ENCODE measurements around the gene RAD1.
"Not testable (repeated sequence)": the region's sequence is repeated elsewhere in the genome, so short reads cannot be mapped to it uniquely, and the experiment has no call there.

The RAD1 gene

DNA sequence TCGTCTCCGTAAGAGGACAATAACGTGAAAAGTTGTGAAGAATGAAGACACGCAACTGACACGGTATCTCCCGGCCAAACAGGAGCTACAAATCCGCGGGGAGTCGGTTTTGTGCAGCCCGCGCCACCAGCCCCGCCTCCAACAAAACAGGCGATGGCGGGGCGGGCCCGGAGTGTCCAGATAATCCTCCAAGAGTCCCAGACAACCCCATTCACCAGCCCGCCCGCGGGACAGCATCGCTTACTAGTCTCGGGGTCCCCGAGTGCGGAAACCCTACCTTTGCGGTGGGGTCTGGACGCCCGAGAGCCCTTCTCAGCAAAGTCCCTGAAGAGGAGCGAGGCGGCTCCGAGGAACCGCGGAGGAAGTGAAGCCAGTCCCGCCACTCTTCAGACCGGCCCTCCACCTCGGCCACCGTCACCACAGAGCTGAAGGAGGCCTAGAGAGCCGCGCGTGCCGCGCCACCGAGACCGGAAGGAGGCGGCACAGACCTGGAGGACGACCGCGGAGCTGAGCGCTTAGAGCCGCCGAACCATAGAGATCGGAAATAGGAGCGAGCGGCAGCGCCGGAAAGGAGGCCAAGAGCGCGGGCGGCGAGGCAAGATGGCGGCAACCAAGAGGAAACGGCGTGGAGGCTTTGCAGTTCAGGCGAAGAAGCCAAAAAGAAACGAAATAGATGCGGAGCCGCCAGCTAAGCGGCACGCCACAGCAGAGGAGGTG is at the start of gene RAD1, which contains the start of gene BRIX1:
TSS of gene RAD1 (minus strand) at position 366 of the 717 bp plus-strand sequence. CDS start 612 bp downstream, outside the sequence.
TSS of gene BRIX1 (plus strand) at position 573 of the 717 bp plus-strand sequence. CDS start at position 601, 28 bp downstream.
- peak; percentile 94 for DNase-seq

- no peak for DNase-seq
Observed at GRCh38 chr5:34959323-34959722, 44.0 kb upstream of the RAD1 start.

DNA sequence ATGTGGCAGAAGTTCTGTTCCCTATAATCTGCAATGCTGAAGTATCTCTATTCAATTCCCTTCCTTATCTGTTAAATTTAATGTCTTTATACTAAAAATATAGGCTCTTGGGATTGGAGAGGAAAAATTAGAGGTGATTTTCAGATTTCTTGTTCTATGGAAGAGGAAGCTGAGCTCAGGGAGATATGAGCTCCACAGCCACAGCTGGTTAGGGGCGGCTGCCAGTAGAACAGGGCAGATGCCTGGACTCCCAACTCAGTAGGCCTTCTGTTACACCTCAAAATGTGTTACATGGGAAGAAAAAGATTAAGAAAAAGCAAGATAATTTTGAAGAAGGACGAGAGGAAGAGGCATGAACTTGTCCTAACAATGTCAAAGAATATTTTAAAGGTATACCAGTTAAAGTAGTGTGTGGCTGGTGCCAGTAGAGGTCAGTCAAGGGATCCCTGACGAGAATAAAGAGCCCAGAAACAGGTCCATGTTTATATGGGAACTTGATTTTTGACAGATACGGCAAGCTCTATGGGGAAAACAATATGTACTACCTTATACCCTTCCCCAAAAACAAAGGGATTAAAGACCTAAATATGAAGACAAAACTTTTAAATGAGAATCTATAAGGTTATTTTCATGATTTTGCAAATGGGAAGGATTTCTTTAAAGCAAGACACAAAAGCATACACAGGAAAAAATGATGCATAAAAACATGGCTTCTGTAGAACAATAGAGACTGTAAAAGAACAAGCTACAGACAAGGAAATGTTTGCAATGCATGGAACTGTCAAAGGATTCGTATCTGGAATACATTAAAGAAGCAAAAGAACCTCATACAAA is 42.8 kb upstream of the RAD1 start:
- DNase-seq, result no peak

DNA sequence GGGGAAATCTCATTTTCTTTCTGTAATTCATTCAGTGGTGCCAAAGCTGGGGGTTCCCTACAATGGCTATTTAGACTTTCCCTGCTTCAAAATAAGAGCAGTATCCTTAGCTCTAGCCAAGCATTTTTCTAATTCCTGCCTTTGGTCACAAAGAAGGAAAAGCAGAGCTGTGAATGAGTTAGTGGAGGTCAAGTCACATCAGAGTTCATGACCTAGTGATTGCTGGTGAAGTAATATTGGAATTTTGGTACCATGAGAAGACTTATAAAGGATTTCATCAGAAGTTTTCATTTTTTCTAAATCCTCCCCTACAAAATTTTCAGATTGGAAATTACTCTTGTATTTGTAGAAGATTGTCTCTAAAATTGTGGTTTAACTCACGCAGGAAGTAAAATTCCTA is 42.0 kb upstream of the RAD1 start:
- no peak for DNase-seq

DNA sequence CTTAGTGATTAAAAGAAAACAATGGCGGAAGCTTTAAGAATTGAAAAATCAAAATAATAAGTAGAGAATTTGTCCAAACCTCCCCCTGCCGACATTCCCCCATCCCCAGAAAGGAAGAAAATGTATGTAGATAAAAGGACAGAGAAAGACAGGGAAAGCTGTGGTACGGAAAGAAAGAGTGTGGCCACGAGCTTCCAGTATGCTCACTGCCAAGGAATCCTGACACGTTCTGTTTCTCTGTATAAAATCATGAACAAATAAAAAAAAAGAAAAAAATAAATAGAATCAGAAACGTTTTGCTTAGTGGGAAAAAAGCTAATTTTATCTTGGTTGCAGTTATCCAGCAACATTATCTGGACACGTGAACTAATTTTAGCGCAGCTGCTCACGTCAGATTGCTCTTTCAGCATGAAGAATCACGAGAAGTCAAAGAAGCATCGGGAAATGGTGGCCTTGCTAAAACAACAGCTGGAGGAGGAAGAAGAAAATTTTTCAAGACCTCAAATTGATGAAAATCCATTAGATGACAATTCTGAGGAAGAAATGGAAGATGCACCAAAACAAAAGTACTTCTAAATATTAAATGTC is 29.2 kb upstream of the RAD1 start:
- no peak for DNase-seq

DNA sequence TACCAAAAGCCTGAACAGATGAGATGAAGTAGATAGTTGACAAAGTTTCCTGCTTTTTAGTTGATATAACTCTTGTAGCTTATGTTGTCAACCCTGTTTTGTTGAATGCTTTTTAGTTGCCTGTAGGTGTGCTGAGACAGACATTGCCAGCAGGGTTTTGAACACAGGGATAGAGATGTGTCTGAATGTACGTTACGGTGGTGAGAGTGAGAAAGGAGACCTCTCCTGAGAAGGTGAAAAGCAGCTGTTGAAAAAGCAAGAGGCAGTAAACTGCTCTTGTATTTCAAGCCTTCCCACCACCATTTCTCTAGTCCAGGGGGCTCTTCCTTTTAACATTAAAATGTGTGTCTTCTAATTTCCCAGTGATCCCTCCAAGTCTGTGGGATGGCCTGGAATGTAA is 28.7 kb upstream of the RAD1 start:
- DNase-seq, result no peak

DNA sequence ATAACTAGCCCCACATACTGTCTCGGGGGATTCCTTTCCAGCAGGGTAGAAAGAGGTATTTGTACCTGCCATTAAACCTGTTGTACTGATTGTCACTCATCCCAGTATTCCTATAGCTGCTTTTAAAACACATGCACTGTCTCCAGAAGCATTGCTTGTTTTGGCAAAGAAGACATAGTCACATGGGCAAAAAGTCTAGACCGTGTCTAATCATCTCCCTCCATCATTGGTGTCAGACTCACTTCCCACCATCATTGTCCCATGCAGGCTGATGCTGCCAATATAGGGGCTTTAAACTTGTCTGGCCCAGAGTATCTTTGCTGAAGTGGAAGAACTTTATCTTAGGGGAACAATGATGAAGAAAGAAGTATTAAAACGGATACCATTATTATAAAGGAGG is 26.6 kb upstream of the RAD1 start:
- DNase-seq, result no peak

DNA sequence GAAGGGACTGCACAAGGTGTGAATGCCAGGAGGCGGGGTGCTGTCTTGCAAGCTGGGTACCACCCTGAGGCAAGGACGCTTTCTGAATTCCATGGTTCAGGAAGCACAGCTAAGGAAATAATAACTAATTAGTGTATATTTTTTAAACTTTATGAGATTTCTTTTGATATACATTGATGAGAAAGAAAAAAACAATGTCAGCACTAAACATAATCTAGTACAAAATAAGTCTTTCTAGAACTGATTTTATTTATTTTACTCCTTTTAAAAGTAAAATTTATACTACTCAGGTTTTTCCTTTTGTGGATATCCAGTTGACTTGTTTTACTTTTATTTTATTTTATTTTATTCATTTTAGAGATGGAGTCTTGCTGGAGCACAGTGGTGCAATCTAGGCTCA is 17.6 kb upstream of the RAD1 start:
- no peak for DNase-seq

DNA sequence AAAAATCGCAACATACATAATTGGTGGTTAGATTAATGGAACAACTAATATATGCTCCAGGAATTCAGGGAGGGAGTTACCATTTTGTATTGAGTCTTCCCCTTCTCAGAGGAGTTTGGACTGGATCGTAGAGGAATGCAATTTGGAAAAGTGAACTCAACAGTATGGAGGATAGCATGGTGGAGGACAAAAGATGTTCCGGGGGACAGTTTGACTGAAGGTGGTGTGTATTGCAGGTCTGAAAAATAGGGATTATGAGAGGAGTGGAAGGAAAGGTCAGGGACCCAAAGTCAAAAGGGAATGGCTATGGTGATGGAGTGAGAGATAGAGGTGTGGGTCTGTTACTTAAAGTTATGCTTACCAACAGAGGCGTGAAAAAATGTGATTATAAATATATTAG is 15.6 kb upstream of the RAD1 start:
- no peak for DNase-seq

GRCh38 chr5:34930462-34930844 is 15.1 kb upstream of the RAD1 start:
- no peak for DNase-seq

GRCh38 chr5:34929720-34930461 is 14.6 kb upstream of the RAD1 start:
- peak; percentile 86 for DNase-seq

DNA sequence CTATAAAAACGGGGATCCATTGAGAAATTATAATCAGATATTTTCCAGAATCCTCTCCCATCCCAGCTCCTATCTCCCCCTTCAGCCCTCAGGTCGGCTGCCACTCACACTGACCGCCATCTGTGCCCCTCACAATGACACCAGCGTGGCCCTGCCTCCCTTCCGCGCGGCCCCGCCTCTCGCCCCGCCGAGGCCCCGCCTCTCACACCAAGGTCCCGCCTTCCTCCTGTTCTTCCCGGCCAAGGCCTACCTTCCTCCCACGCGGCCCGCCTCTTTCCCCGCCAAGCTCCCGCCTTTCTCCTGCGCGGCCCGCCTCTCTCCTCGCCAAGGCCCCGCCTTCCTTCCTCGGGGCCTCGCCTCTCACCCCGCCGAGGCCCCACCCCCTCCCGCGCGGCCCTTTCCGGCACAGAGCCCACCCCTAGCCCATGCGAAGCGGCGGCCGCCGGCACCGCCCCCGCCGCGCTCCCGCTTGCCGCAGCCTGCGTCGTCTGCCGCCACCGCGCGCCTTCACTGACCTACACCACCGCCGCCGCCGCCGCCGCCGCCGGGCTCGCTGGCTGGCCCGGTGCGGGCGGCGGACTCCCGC is 13.9 kb upstream of the RAD1 start, which contains the start of gene DNAJC21:
TSS of gene DNAJC21 (plus strand) at position 426 of the 586 bp plus-strand sequence. CDS start 261 bp downstream, outside the sequence.
- peak; percentile 98 for DNase-seq

DNA sequence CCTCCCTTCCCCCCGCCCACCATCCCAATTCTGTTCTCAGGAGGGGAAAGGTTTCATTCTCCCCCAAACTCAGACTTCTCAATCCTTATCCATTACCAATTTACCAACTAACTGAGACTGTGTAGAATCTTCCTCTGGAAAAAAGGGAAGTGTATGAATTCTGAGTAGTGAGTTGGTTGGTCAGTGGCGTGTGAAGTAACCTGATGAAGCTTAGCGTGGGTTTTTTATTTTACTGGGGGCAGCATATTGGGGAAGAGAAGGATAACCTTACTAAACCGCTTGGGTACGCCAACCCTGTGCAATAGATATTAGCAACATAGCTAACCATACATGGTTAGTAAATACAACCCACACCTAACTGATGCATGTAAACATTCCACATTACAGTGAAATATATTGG is 13.0 kb upstream of the RAD1 start:
- no peak for DNase-seq

GRCh38 chr5:34927785-34928184 is 12.5 kb upstream of the RAD1 start:
- DNase-seq, result no peak

DNA sequence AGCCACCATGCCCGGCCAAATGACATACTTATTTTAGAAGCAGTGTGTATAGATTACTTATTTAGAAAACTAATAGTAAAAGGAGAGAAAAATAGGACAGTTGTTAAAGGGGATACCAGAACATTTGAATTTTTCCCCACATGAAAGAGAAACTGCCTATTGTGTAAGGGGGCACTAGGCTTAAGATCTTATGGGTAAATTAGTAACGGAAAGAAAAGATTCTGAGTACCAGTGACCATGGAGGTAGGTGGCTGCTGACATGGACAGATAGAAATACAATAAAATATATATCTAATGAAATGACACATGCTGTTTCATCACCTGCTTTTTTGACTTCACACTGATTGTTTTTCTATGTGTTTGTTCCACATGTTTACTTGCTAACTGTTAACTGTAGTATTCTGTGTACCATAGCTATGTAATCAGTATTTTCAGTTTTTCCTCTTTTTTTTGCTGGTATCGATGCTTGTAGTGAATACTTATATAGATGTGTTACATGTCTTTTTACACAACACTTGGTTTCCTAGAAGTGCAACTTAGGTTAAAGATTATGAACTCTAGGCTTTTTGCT is 11.1 kb upstream of the RAD1 start:
- no peak for DNase-seq

DNA sequence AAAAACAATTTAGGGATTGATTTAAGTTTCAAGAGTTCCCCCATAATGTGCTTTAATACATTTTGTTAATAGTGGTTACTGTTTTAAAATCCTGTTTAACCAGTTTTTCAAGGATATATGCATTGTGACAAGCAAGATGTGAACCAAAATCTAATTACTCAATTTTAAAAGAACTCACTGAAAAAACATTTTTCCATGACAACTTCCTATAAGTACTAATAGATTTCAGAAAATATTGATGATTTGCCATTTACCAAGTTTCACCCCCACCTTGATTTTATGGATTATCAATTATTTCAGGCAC is 9.1 kb upstream of the RAD1 start:
- no peak for DNase-seq

DNA sequence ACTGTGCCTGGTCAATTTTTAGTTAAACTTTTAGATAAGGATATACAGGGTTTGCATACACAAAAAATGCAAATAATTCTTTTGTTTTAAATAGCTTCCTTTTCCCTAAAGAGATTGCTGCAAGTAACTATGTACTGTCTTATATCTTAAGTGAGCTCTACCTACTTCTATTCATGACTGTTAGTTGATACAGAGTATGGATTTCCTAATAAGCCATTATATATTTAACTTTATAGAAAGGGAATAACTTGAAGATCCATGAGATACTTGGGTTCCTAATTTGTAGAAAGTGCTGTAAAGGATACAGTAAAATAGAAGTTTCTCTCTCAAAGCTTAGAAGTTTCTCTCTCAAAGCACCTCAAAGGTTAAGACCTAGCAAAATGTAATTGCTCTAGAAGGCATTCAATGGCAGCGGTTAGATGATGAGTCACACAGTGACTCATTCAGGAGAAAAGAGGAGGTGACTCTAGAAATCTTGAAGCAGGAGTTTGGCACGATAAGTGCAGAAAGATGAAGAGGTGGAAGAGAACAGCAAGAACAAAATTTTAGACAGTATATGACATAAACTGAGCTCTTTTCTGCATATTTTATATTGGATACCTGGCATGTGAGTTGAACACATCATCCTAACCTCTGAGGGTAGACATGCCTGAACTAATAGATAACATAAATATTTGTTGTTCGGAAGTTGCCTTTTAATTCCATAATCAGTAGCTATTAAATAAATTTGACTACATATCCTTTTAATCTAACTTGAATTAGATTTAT is 8.6 kb upstream of the RAD1 start:
- DNase-seq, result no peak

- not testable (repeated sequence) for DNase-seq
Observed at GRCh38 chr5:34923256-34923655, 8.0 kb upstream of the RAD1 start.

GRCh38 chr5:34919077-34919476 is 3.8 kb upstream of the RAD1 start:
- DNase-seq, result no peak

GRCh38 chr5:34918025-34918424 is 2.7 kb upstream of the RAD1 start:
- no peak for DNase-seq

DNA sequence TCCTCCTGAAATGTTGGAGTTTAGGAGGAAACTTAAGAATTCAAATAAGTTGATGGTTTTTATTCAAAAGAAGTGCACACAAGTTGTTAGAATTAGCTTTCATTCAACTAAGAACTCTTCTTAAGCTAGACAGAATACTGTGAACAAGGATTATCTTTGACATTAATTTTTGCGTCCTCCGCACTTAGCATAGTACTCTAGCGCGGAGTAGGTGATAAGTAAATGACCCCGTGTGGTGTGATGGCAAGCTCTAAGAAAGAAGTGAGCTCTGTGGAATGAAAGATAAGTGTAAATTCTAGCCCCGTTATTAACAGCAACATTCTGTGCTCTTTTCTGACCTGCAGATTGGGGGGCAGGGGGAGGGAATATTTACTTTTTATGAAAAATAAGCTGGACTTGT is 1.2 kb upstream of the RAD1 start:
- no peak for DNase-seq

- DNase-seq, result no peak
Observed at GRCh38 chr5:34915856-34916192, 520 bp upstream of the RAD1 start.

Measured in CD4-positive, alpha-beta T cell treated with Interleukin-15 for 1 hour (primary cell).